Measurements from ENCODE around the gene CELF4. TPM values are rescaled to one million over a fixed set of nuclear protein-coding genes. Genes with fewer than 3 reads are reported as not detected.

CELF4 gene
- polyA plus RNA-seq, 10 donors = 0.57 to 1.8 (median 1.1) TPM

GRCh38 chr18:37547196-37547827 is 18.3 kb downstream of the CELF4 start:
- peak in 1 of 3 donors; percentile 71 for DNase-seq

GRCh38 chr18:37546651-37547050 is 18.9 kb downstream of the CELF4 start:
- DNase-seq = no peak

GRCh38 chr18:37546272-37546537 is 19.4 kb downstream of the CELF4 start:
- DNase-seq = peak in 1 of 3 donors; percentile 40

GRCh38 chr18:37545461-37546271 is 19.9 kb downstream of the CELF4 start:
- no peak for DNase-seq

GRCh38 chr18:37544713-37545112 is 20.9 kb downstream of the CELF4 start:
- no peak for DNase-seq

- DNase-seq = no peak
These were observed 21.4 kb downstream of the CELF4 start for GRCh38 chr18:37544217-37544616.

GRCh38 chr18:37543321-37543720 is 22.3 kb downstream of the CELF4 start:
- no peak for DNase-seq

- no peak for DNase-seq
These were observed 24.1 kb downstream of the CELF4 start for GRCh38 chr18:37541517-37541916.

- DNase-seq = no peak
These were observed 25.0 kb downstream of the CELF4 start for GRCh38 chr18:37540424-37541138.

- no peak for DNase-seq
These were observed 26.4 kb downstream of the CELF4 start for GRCh38 chr18:37539236-37539635.

GRCh38 chr18:37538526-37539205 is 26.9 kb downstream of the CELF4 start:
- DNase-seq = no peak

- DNase-seq = peak; percentile 37 to 85 (median 74)
These were observed 27.6 kb downstream of the CELF4 start for GRCh38 chr18:37537868-37538525.

- DNase-seq = no peak
These were observed 28.9 kb downstream of the CELF4 start for GRCh38 chr18:37536656-37537055.

GRCh38 chr18:37535968-37536367 is 29.6 kb downstream of the CELF4 start:
- DNase-seq = peak; percentile 14 to 82 (median 51)

- DNase-seq = no peak
These were observed 31.0 kb downstream of the CELF4 start for GRCh38 chr18:37534627-37535026.

GRCh38 chr18:37533647-37534584 is 31.7 kb downstream of the CELF4 start:
- no peak for DNase-seq

GRCh38 chr18:37532917-37533316 is 32.7 kb downstream of the CELF4 start:
- no peak for DNase-seq

GRCh38 chr18:37529863-37530262 is 35.7 kb downstream of the CELF4 start:
- no peak for DNase-seq

GRCh38 chr18:37529296-37529695 is 36.3 kb downstream of the CELF4 start:
- DNase-seq = no peak

GRCh38 chr18:37527395-37527794 is 38.2 kb downstream of the CELF4 start:
- DNase-seq = no peak

- DNase-seq = no peak
These were observed 40.4 kb downstream of the CELF4 start for GRCh38 chr18:37525262-37525585.

All from muscle of back (tissue), 11 donors.